Measurements from ENCODE around the gene ERVK3-1.

Gene ERVK3-1

DNA sequence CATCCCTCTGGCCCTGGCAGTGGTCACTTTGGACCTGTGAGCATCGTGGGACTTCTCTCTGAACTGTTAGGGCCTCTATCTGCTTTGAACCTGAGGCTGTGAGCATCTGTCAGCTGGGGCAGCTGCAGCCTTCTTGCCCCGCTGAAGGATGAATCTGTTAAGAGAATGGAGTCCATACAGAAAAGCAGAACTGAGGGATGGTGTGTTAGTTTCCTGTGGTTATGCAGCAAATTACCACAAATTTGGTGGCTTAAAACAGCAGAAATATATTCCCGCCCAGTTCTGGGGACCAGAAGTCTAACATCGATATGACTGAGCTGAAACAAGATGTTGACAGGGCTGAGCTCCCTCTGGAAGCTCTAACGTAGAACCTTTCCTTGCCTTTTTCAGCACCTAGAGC is 59.0 kb downstream of the ERVK3-1 start:
- no peak for DNase-seq (ENCODE audit: low read depth)

Data from stimulated activated CD4-positive, alpha-beta T cell treated with anti-CD3 and anti-CD28 coated beads, Interleukin-2, amount 100 ng/mL, for 4 hours (primary cell).